Nephron progenitor cell (in vitro differentiated cells): Measurements from ENCODE around the gene CLEC4F.

ENCODE experiments used
- DNase-seq: peaks from one replicate; pipeline ENCODE4 v3.0.0; 2021
- H3K27ac Mint-ChIP-seq: 2 replicates; pipeline ENCODE4 v1.8.0; 2021; ENCODE audit warnings: mild to moderate bottlenecking, moderate library complexity, mixed read lengths
- H3K27me3 Mint-ChIP-seq: 2 replicates; pipeline ENCODE4 v1.8.0; 2021; ENCODE audit warnings: mild to moderate bottlenecking, low read depth, mixed read lengths; ENCODE audit not compliant: poor library complexity
- H3K36me3 Mint-ChIP-seq: 2 replicates; pipeline ENCODE4 v1.8.0; 2021; ENCODE audit warnings: low read depth, mixed read lengths
- H3K4me1 Mint-ChIP-seq: 2 replicates; pipeline ENCODE4 v1.8.0; 2021; ENCODE audit warnings: mixed read lengths
- H3K4me3 Mint-ChIP-seq: 2 replicates; pipeline ENCODE4 v1.8.0; 2021; ENCODE audit warnings: mild to moderate bottlenecking, moderate library complexity, mixed read lengths
- H3K9me3 Mint-ChIP-seq: 2 replicates; pipeline ENCODE4 v1.8.0; 2021; ENCODE audit warnings: mild to moderate bottlenecking, moderate library complexity, mixed read lengths
- TF ChIP-seq, protein P1 (sequence below): fragments of 200-600 bp; sonication (generic); IDR thresholded peaks from 2 replicates; pipeline ENCODE4 v1.5.0; 2021; ENCODE audit warnings: antibody characterized with exemption

CLEC4F gene

DNA sequence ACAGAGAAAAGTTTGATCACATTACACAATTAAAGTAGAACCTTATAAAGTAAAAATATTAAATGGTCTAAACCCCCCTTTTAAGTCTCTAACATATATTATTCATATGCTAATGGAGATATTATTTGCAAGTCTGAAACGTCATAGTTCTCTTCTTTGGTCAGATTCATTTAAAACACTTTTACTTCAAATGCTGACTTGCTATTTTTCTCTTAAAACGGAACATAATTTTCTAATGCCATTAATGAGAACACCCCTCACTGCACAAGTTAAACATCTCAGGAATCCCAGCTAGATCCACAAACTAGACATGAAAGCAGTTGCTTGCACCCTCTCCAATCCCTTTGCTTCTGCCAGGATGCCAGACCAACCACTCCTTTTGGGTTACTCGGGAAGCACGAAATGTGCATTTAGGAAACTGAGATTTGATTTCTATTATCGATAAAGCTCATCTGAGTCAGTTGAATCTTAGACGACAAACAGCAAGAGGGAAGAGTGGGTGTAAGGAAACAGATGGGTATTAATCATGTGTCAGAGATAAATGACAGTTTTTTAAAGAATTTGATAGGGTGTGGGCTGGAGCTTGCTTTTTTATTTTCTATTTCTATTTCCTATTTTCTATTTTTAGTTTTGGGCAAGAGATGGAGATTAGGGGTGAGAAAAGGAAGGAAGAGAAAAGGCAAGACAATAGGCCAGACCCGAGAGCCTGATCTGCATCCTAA, 53.9 kb downstream of the CLEC4F start:
- peaks cover 5% of the 10 kb centered on the region for H3K36me3 Mint-ChIP-seq
- no peaks in the 10 kb centered on the region for H3K9me3 Mint-ChIP-seq
- peak overlapping the region; percentile 87 for H3K4me3 Mint-ChIP-seq
- H3K27me3 Mint-ChIP-seq = peaks cover 26% of the 10 kb centered on the region
- no peak overlapping the region for H3K27ac Mint-ChIP-seq
- H3K4me1 Mint-ChIP-seq = peaks cover 28% of the 10 kb centered on the region
- DNase-seq = no peak
- TF ChIP-seq, protein P1, sequence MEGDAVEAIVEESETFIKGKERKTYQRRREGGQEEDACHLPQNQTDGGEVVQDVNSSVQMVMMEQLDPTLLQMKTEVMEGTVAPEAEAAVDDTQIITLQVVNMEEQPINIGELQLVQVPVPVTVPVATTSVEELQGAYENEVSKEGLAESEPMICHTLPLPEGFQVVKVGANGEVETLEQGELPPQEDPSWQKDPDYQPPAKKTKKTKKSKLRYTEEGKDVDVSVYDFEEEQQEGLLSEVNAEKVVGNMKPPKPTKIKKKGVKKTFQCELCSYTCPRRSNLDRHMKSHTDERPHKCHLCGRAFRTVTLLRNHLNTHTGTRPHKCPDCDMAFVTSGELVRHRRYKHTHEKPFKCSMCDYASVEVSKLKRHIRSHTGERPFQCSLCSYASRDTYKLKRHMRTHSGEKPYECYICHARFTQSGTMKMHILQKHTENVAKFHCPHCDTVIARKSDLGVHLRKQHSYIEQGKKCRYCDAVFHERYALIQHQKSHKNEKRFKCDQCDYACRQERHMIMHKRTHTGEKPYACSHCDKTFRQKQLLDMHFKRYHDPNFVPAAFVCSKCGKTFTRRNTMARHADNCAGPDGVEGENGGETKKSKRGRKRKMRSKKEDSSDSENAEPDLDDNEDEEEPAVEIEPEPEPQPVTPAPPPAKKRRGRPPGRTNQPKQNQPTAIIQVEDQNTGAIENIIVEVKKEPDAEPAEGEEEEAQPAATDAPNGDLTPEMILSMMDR = no peak

GRCh38 chr2:70765507-70765906, 54.9 kb downstream of the CLEC4F start:
- peaks cover 26% of the 10 kb centered on the region for H3K27me3 Mint-ChIP-seq
- DNase-seq = no peak
- H3K4me3 Mint-ChIP-seq = peak overlapping the region; percentile 30
- H3K4me1 Mint-ChIP-seq = peaks cover 28% of the 10 kb centered on the region
- no peak overlapping the region for H3K27ac Mint-ChIP-seq
- H3K36me3 Mint-ChIP-seq = peaks cover 5% of the 10 kb centered on the region
- H3K9me3 Mint-ChIP-seq = no peaks in the 10 kb centered on the region
- TF ChIP-seq, protein P1 = no peak

GRCh38 chr2:70759446-70759845, 61.0 kb downstream of the CLEC4F start:
- Mint-ChIP-seq H3K36me3 (peaks cover 18% of the 10 kb centered on the region), H3K27ac (no peak overlapping the region)

More at GRCh38 chr2:70759446-70759845, 61.0 kb downstream of the CLEC4F start:
- Mint-ChIP-seq H3K9me3 (peaks cover 4% of the 10 kb centered on the region), H3K4me1 (peaks cover 31% of the 10 kb centered on the region), H3K4me3 (no peak overlapping the region), H3K27me3 (peaks cover 6% of the 10 kb centered on the region)
- DNase-seq = no peak
- TF ChIP-seq, protein P1 = no peak
